HTERT RPE-1 (cell line): Measurements from ENCODE around the gene DEFB115.
"Not testable (repeated sequence)": the region's sequence is repeated elsewhere in the genome, so short reads cannot be mapped to it uniquely, and the experiment has no call there.

Experiments used
- in situ Hi-C: fragments of 300-500 bp; cut with MboI; formaldehyde crosslinking; loops from 4 replicates; pipeline ENCODE4 v1.14.3; 2020; ENCODE audit warnings: low sequenced_read_pairs

Gene DEFB115, protein sequence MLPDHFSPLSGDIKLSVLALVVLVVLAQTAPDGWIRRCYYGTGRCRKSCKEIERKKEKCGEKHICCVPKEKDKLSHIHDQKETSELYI

DNA sequence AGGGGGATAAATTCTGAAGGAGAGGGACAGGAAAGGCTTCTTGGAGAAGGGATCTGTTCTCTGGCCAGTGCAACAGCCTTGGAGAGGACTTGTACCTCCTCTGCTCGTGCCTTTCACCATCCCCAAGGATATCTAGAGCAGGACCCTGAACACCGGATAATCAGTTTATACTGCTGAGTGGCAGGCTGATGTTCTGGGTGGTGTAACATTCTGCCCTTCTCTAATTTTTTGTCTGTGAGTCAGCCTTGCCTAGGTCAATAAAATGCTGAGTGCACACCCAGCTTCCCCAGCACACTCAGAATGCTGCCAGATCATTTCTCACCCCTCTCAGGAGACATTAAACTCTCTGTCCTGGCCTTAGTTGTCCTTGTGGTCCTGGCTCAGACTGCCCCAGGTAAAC is at the start of gene DEFB115:
Gene DEFB115, plus strand, starts transcription at position 301 of the 400 bp plus-strand sequence. Its CDS starts 0 bp downstream, at position 301.
- in situ Hi-C loops, result no loop called here

DNA sequence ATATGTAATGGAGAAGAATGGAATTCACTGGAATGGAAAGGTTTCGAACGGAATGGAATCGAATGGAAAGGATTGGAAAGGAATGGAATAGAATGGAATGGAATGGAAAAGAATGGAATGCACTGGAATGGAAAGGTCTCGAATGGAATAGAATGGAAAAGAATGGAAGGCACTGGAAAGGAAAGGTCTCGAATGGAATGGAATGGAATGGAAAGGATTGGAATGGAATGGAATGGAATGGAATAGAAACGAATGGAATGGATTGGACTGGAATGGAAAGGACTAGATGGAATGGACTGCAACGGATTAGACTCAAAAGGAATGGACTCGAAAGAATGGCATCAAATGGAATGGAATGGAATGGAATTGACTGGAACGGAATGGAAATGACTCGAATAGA is 20.5 kb upstream of the DEFB115 start:
- in situ Hi-C loops, result no loop called here

DNA sequence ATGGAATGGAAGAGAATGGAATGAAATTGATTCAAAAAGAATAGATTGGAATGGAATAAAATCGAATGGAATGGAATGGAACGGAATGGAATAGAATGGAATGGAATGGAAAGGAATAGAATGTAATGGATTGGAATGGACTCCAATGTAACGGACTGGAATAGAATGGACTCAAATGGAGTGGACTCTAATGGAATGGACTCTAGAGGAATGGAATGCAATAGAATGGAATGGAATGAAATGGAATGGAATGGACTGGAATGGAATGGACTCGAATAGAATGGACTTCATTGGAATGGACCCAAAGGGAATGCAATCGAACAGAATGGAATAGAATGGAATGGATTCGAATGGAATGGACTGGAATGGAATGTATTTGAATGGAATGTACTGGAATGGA is 19.7 kb upstream of the DEFB115 start:
- in situ Hi-C loops, result no loop called here

DNA sequence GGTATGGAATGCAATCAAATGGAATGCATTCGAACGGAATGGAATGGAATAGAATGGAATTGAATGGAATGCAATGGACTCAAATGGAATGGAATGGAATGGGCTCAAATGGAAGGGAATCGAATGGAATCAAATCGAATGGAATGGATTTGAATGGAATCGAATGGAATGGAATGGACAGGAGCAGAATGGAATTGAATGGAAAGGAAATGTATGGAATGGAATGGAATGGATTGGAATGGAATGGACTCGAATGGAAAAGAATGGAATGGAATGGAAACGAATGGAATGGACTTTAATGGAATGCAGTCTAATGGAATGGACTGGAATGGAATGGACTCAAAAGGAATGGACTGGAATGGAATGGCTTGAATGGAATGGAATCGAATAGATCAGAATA is 18.3 kb upstream of the DEFB115 start:
- in situ Hi-C loops, result no loop called here

DNA sequence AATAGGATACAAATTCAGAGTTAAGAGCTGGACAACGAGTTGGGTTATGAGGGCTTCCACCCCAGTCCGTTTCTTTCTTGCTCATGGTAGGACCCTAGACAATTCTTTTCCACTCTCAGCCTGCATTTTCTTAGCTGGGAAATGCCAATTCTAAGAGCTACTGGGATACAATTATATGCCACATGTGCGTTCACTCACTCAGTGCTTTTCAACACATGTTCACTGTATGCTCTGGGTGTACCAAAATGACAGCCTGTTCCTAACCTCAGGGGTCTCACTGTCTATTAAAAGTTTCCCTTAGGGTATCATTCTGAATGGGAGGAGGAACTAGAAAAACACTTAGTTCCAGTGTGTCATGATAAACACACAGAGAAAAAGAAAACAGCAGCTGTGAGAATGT is 505 bp upstream of the DEFB115 start:
- in situ Hi-C loops, result no loop called here

DNA sequence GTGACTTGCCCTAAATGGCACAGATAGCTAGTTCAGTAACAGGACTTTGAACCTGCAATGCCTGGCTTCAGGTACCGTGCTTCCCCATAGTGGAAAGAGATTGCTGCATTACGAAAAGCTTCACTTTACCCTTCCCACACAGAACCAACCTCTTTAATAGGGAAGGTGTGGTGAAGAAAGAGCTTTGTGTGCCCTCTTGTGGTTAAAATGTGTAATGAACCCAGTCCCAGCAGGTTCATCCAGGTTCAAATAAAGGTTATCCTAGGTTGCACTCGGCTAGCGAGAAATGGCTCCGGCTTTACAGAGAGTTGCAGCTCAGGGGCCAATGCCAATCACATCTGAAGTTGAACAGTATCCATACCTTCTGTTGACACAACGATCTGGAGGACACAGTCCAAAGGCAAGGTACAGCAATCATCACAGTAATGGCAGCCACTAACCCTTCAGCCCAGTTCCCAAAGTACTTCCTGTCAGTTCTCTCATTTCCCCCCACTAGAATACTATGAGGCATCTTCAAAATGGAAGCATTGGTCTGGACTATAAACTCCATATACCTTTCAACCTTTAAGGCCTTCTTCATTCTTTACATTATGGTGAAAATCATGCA is 3.0 kb downstream of the DEFB115 start:
- in situ Hi-C loops, result no loop called here

DNA sequence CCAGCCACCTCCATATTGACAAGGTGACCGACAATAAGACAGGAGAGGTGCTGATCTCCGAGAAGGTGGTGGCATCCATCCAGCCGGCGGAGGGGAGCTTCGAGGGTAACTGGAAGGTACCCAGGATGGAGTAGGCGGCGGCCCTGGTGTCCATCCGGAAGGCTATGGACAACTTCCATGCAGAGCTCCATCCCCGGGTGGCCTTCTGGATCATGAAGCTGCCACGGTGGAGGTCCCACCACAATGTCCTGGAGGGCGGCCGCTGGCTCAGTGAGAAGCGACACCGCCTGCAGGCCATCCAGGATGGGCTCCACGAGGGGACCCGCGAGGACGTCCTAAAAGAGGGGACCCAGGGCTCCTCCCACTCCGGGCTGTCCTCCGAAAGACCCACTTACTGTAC is 17.0 kb downstream of the DEFB115 start:
- in situ Hi-C loops, result no loop called here

DNA sequence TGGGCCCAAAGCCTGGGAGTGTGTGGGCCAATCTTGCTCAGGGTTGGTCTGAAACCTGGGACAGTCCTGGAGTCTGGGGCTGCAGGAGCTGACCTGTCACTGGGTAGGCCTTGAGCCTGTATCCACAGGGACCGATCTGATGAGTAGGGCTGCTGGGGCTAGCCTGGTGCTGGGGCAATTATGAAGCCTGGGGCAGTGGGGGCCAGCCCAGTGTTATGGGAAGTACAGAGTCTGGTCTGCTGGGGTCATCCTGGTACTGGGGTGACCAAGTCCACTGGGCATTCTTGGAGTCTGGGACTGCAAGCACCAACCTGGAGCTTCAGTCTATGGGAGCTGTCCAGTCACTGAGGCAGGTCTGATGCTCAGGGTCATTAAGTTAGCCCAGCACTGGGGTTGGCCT is 20.7 kb downstream of the DEFB115 start:
- in situ Hi-C loops, result no loop called here

DNA sequence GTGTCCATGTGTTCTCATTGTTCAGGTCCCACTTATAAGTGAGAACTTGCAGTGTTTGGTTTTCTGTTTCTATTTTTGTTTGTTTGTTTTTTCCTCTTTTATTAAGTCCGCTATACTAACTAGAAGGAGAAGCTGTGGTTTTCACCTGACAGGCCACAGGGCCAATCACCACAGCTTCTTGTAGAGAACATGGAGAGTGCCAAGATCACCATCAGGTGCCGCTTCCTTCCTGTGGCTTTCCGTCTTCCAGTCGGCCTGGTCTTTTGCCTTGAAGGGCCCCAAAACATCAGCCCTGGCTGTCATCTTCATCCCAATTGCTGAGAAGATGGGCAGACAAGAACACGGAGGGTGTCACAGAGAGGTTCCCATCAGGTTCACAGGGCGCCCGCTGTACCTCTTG is 27.5 kb downstream of the DEFB115 start:
- in situ Hi-C loops, result not testable (repeated sequence)

DNA sequence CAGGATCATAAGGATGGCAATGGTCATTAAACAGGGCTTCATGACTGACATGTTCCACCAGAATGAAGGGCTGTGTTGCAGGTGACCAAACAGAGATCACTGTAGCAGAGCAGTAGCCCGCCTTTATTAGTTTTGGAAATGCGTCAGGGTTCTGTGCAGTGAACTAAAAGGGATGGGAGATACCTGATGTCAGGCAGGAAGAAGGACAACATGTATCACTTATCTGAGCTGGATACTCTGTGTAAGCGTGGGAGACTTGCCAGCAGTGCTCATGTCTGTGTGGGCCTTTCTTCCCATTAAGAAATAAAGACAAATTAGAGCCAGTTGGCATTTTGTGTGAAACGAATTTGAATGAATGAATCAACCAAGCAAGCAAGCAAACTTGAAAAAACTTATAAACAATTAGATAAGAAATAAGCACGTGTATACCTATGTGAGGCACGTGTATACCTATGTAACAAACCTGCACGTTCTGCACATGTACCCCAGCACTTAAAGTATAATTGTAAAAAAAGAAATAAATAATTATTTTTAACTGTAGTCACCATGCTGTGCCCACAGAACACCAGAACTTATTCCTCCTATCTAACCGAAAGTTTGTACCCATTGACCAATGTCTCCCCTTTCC is 51.2 kb downstream of the DEFB115 start, which contains the start of gene DEFB116:
Gene DEFB116, minus strand, starts transcription at position 51 of the 628 bp plus-strand sequence. Its CDS starts 0 bp downstream, at position 51.
- in situ Hi-C loops, result no loop called here
